Right renal pelvis (tissue), 4 donors: ENCODE results near the gene THBS2. TPM values are rescaled to one million over a fixed set of nuclear protein-coding genes. Genes with fewer than 3 reads are reported as not detected.
"Not testable (repeated sequence)": the region's sequence is repeated elsewhere in the genome, so short reads cannot be mapped to it uniquely, and the experiment has no call there.

Source experiments
- DNase-seq, 4 donors: peaks; one replicate each; pipeline ENCODE4 v3.0.0-alpha.2; 2013; ENCODE audit warnings: low read depth in 4 of 4, low spot score in 3 of 4, missing footprints in 1 of 4
- polyA plus RNA-seq, 4 donors: library from polyadenylated mRNA; unstranded; fragments of 120-200 nt; gene quantifications; one replicate each; pipeline ENCODE4 v1.2.1, GENCODE V29; 2013; ENCODE audit not compliant: insufficient read length in 4 of 4

Gene THBS2
- polyA plus RNA-seq, 4 donors = 15.2 to 25.8 (median 20.4) TPM

GRCh38 chr6:169273511-169273910, 19.9 kb upstream of the THBS2 start:
- DNase-seq = no peak

GRCh38 chr6:169271877-169272216, 18.2 kb upstream of the THBS2 start:
- DNase-seq = no peak

GRCh38 chr6:169271158-169271876, 17.7 kb upstream of the THBS2 start:
- no peak for DNase-seq

GRCh38 chr6:169270077-169270380, 16.4 kb upstream of the THBS2 start:
- not testable (repeated sequence) for DNase-seq

- DNase-seq = no peak
Observed at GRCh38 chr6:169269180-169270076, 15.8 kb upstream of the THBS2 start.

- DNase-seq = no peak
Observed at GRCh38 chr6:169268276-169268675, 14.6 kb upstream of the THBS2 start.

DNA sequence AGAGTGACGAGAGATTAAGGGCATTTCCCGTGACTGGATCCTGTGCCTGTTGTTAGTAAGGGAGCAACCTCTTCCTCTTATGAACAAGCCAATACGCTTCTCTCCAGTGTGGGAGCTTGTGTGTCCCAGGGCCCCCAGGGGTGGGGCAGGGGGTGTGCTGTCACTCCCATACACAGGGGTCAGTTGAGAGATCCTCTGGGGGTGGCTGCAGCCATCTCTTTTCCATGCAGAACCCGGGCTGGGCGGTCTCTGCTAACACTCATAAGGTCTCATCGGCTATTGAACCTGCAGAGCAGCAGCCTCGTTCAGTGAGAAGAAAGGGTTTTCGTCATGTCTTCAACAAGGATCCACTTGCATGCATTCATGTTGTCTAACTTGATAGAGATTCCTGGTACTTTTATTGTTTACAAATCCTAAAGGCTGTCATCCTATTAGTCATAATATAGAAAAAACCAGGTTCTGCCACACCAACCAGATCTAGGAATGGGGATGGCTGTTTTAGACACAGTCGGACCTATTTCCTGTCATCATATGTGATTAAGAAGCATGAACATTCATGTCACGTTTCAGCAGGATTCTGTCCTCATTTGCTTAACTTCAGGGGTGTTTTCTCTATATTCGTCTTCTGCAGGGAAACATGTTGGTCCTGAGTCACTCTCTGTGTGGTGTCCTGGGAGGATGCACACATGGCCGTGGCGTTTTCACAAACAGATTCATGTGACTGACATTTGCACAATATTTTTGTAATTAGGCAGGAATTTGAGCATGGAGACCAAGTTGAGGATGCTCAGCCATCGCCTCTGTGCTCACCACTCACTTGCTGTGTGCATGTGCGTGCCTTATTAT, 13.3 kb upstream of the THBS2 start:
- no peak for DNase-seq

DNA sequence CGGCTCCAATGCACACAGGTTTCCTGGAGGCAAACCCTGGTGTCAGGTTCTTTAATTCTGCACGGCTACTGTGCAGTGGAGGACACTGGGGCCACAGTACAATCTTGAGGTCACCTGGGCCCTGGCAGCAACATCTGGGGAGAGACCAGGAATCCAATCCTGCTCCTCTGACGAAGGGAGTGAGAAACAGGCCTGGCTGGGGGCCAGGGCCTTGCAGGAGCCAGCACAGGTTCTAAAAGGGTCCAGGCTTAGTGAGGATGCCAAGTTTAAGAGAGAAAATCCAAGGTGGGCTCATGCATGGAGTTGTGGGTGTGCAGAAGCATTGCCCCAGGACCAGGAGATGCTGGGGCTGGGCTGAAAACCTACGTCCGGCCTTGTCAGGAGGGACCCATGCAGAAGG, 12.6 kb upstream of the THBS2 start:
- DNase-seq = no peak

DNA sequence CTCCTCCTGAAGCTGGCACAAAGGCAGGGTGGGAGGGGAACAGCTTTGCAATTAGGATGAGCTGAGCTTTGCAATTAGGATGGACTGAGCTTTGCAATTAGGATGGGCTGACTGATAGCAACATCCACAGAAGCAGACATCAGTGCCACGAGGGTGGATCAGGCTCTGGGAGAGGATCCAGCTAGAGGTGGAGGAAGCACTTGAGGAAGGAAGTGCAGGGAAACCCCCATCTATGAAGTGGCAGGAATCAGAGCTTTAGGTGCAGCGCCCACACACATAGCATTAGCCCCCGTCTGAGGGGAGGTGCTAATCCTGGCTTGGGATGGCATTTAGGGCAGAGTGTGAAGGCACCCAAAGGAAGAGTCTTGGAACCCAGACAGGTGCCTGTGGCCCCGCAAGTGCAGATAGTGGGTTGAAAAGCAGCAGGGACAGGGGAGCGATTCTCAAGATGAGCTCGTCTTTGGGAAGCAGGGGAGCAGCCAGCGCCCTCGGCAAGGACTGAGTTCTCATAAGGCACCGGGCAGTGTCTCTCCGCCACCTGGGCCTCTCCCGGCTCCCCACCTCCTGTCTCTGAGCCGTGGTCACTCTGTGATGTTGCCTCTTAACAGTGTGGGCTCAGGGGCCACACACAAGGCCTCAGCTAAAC, 12.0 kb upstream of the THBS2 start:
- no peak for DNase-seq

DNA sequence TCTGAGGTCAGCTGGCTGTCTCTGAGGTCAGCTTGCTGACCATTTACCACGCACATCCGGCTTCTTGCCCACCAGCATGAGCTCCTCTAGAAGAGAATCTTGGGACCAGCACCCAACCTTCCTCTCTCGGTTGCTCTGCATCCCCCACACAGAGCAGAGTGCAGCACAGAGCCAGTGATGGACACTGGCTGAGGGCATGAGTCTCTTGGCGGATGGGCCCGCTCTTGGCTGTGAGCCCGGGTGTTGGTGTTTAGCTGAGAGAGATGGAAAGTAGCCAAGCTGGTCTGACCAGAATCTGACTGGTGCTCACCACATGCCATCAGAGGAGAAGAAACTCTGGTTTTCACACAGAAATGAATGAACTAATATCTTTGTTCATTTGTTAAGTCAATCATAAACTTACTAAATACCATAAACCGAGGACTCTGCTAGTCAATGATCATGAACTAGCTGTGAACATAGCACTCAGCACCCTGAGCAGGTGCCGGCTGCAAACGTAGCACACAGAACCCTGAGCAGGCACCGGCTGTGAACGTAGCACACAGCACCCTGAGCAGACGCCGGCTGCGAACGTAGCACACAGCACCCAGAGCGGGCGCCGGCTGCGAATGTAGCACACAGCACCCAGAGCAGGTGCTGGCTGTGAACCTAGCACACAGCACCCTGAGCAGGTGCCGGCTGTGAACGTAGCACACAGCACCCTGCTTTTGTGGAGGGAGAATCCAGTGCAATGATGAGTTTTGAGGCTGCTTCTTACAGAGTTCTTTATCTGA, 10.4 kb upstream of the THBS2 start:
- no peak for DNase-seq

DNA sequence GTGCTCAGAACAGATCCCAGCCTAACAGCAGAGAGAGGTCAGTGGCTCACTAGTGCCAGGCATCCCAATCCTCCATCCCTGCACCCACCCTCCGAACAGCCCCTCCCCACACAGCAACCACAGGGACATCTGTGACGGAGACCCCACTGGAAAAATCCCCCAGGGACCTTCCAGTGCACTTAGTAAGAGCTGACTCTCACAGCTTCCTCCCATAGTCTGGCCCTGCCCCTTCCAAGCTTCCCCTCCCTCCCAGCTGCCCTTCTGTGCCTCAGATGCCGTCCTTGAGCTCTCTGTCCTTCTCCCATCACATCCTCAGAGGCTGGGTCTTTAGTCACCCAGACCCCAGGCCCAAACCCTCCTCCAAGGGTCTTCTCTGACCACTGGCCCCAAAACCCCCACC, 9.7 kb upstream of the THBS2 start:
- DNase-seq = no peak

- not testable (repeated sequence) for DNase-seq
Observed at GRCh38 chr6:169262602-169263001, 9.0 kb upstream of the THBS2 start.

DNA sequence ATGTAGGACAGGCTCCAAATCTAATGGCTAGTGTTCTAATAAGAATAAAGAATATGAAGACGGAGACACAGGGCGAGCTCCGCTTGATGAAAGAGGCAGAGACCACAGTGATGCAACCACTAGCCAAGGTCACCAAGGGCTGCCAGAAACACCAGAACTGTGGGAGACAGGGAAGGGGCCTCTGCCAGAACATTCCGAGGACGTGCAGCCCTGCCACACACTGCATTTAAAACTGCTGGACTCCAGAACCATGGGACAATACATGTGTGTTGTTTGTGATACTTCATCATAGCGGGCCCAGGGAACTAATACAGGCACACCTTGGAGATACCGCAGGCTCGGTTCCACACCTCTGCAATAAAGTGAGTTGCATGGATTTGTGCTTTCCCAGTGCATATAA, 2.9 kb upstream of the THBS2 start:
- no peak for DNase-seq

- DNase-seq = no peak
Observed at GRCh38 chr6:169256061-169256460, 2.4 kb upstream of the THBS2 start.

GRCh38 chr6:169255643-169256042, 2.0 kb upstream of the THBS2 start:
- DNase-seq = no peak

GRCh38 chr6:169254456-169255316, 1.0 kb upstream of the THBS2 start:
- no peak for DNase-seq

DNA sequence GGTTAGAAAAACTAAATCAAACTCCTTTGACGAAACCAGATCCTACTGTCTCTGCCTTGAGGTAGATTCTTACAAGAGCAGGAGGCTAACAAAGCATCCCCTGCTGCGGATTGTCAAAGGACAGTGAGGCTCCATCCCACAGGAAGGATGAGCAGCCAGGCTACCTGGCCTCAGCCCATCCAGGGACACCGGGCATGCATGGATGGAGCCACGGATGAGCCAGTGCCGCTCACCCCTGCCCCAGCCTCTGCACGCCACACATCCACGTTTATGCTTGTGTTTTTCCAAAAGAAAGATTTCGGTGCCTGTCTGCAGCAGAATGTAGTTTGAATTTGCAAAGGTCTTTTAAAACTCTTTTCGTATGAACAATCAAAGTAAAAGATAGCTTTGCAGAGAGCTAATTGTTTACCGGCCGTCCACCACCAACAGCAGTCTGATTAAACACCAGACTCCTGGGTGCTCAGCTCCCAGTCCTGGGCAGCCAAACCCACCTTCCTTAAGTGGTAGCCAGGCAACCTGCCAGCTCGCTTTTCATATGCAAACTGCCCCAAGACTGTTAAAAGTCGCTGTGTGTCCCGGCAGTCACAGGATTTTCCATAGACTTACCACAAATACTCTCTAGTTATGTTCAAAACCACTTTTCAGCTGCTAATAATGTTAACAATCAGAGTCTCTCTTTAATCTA, 999 bp downstream of the THBS2 start:
- DNase-seq = peak in 1 of 4 donors; percentile 24

- no peak for DNase-seq
Observed at GRCh38 chr6:169251822-169252504, 1.7 kb downstream of the THBS2 start.
